ENCODE measurements around the gene NEDD4.

NEDD4 gene

GRCh38 chr15:55914446-55914845 is 79.0 kb downstream of the NEDD4 start:
- Histone ChIP-seq H3K9ac (no peak overlapping the region), H3K79me2 (ENCODE audit: insufficient read depth, low read depth) (no peaks in the 10 kb centered on the region), H3K27me3 (ENCODE audit: insufficient read depth, low read depth) (no peaks in the 10 kb centered on the region), H3K27ac (no peak overlapping the region), H3K4me1 (ENCODE audit: low read depth, poor library complexity, severe bottlenecking) (no peaks in the 10 kb centered on the region), H3K36me3 (ENCODE audit: insufficient read depth) (no peaks in the 10 kb centered on the region), H4K20me1 (ENCODE audit: insufficient read depth) (no peaks in the 10 kb centered on the region), H3K4me2 (no peak overlapping the region), H3K4me3 (IDR thresholded peaks at IDR 0.05; ENCODE audit: insufficient read depth, low read depth, low read length) (no peak overlapping the region), H2AFZ (ENCODE audit: low read depth) (no peak overlapping the region)
- TF ChIP-seq CTCF (conservative IDR thresholded peaks at IDR 0.05; ENCODE audit: low read depth, low read length) = no peak

GRCh38 chr15:55912982-55913381 is 80.4 kb downstream of the NEDD4 start:
- H3K9ac ChIP-seq = no peak overlapping the region
- TF ChIP-seq CTCF (conservative IDR thresholded peaks at IDR 0.05; ENCODE audit: low read depth, low read length) = no peak
- no peaks in the 10 kb centered on the region for H3K36me3 ChIP-seq (ENCODE audit: insufficient read depth)
- no peaks in the 10 kb centered on the region for H3K79me2 ChIP-seq (ENCODE audit: insufficient read depth, low read depth)
- H3K4me2 ChIP-seq = no peak overlapping the region
- no peak overlapping the region for H3K4me3 ChIP-seq (IDR thresholded peaks at IDR 0.05; ENCODE audit: insufficient read depth, low read depth, low read length)
- H4K20me1 ChIP-seq (ENCODE audit: insufficient read depth) = no peaks in the 10 kb centered on the region
- no peak overlapping the region for H3K27ac ChIP-seq
- H2AFZ ChIP-seq (ENCODE audit: low read depth) = no peak overlapping the region
- no peaks in the 10 kb centered on the region for H3K4me1 ChIP-seq (ENCODE audit: low read depth, poor library complexity, severe bottlenecking)
- H3K27me3 ChIP-seq (ENCODE audit: insufficient read depth, low read depth) = no peaks in the 10 kb centered on the region

- Histone ChIP-seq H3K27me3 (ENCODE audit: insufficient read depth, low read depth) (no peaks in the 10 kb centered on the region), H3K4me3 (IDR thresholded peaks at IDR 0.05; ENCODE audit: insufficient read depth, low read depth, low read length) (no peak overlapping the region), H3K27ac (no peak overlapping the region), H3K4me2 (no peak overlapping the region), H3K79me2 (ENCODE audit: insufficient read depth, low read depth) (no peaks in the 10 kb centered on the region), H4K20me1 (ENCODE audit: insufficient read depth) (no peaks in the 10 kb centered on the region), H2AFZ (ENCODE audit: low read depth) (no peak overlapping the region), H3K9ac (no peak overlapping the region), H3K4me1 (ENCODE audit: low read depth, poor library complexity, severe bottlenecking) (no peaks in the 10 kb centered on the region), H3K36me3 (ENCODE audit: insufficient read depth) (no peaks in the 10 kb centered on the region)
- TF ChIP-seq CTCF (conservative IDR thresholded peaks at IDR 0.05; ENCODE audit: low read depth, low read length) = no peak
Measured at GRCh38 chr15:55909036-55909811, 84.2 kb downstream of the NEDD4 start.

- Histone ChIP-seq H3K36me3 (ENCODE audit: insufficient read depth) (no peaks in the 10 kb centered on the region), H2AFZ (ENCODE audit: low read depth) (no peak overlapping the region), H3K4me3 (IDR thresholded peaks at IDR 0.05; ENCODE audit: insufficient read depth, low read depth, low read length) (no peak overlapping the region), H3K79me2 (ENCODE audit: insufficient read depth, low read depth) (no peaks in the 10 kb centered on the region), H4K20me1 (ENCODE audit: insufficient read depth) (no peaks in the 10 kb centered on the region), H3K9ac (no peak overlapping the region), H3K27ac (no peak overlapping the region), H3K4me1 (ENCODE audit: low read depth, poor library complexity, severe bottlenecking) (no peaks in the 10 kb centered on the region), H3K27me3 (ENCODE audit: insufficient read depth, low read depth) (no peaks in the 10 kb centered on the region), H3K4me2 (no peak overlapping the region)
- TF ChIP-seq CTCF (conservative IDR thresholded peaks at IDR 0.05; ENCODE audit: low read depth, low read length) = no peak
Measured at GRCh38 chr15:55907797-55908196, 85.6 kb downstream of the NEDD4 start.
